Endothelial cell of umbilical vein (primary cell): ENCODE measurements around the gene DOLPP1.

Experiments
- CTCF ChIP-seq, 2 donors: IDR thresholded peaks; 1 replicate in 1 of 2; 2 replicates in 1 of 2; pipeline ENCODE4 v1.5.1; 2011; ENCODE audit warnings: low read length in 2 of 2, mild to moderate bottlenecking in 2 of 2, moderate library complexity in 2 of 2, control low read depth in 1 of 2, inconsistent platforms in 1 of 2, low read depth in 1 of 2; ENCODE audit not compliant: insufficient read depth in 1 of 2; ENCODE audit errors: extremely low read depth in 1 of 2
- EZH2 ChIP-seq: IDR thresholded peaks from 2 replicates; pipeline ENCODE4 v1.6.1; 2012; ENCODE audit warnings: borderline replicate concordance, low read depth, mild to moderate bottlenecking, moderate library complexity, low read length, inconsistent platforms; ENCODE audit not compliant: severe bottlenecking
- FOS ChIP-seq: IDR thresholded peaks from 2 replicates; pipeline ENCODE4 v1.6.1; 2011; ENCODE audit warnings: mild to moderate bottlenecking, low read length, moderate library complexity, borderline replicate concordance; ENCODE audit not compliant: insufficient read depth
- GATA2 ChIP-seq: IDR thresholded peaks from 2 replicates; pipeline ENCODE4 v1.7.0; 2011; ENCODE audit warnings: low read depth, mild to moderate bottlenecking, moderate library complexity, mixed read lengths, low read length; ENCODE audit not compliant: insufficient read length, insufficient read depth
- JUN ChIP-seq: IDR thresholded peaks from 2 replicates; pipeline ENCODE4 v1.6.1; 2011; ENCODE audit warnings: borderline replicate concordance, low read depth; ENCODE audit not compliant: insufficient read length, insufficient read depth
- MAX ChIP-seq: IDR thresholded peaks from 2 replicates; pipeline ENCODE4 v1.6.1; 2011; ENCODE audit not compliant: insufficient read depth, insufficient read length
- MYC ChIP-seq: IDR thresholded peaks from one replicate; pipeline ENCODE4 v1.6.1; 2011; ENCODE audit warnings: mild to moderate bottlenecking, low read depth, low read length
- POLR2A ChIP-seq: IDR thresholded peaks from 2 replicates; pipeline ENCODE4 v1.6.1; 2012; ENCODE audit warnings: low read depth, mild to moderate bottlenecking, control low read depth, low read length
- POLR2AphosphoS5 ChIP-seq: IDR thresholded peaks from 2 replicates; pipeline ENCODE4 v1.6.1; 2012; ENCODE audit warnings: low read depth, mild to moderate bottlenecking, control low read depth, low read length, moderate library complexity; ENCODE audit not compliant: insufficient read depth

GRCh38 chr9:129093602-129094386, 12.9 kb downstream of the DOLPP1 start:
- TF ChIP-seq CTCF (IDR thresholded peaks at IDR 0.05; ENCODE audit: extremely low read depth in 1 of 2, insufficient read depth in 1 of 2, low read depth in 1 of 2, low read length in 2 of 2) (no peak), POLR2AphosphoS5 (no peak), MAX (no peak), POLR2A (no peak), FOS (no peak), EZH2 (no peak), JUN (no peak), MYC (no peak), GATA2 (no peak)
